Mesendoderm (in vitro differentiated cells): ENCODE data around the gene SPTBN4. TPM values are rescaled to one million over a fixed set of nuclear protein-coding genes. Genes with fewer than 3 reads are reported as not detected.
A peak's percentile ranks its signal among the peaks of the same experiment; 100 is the strongest.

ENCODE experiments used
- DNase-seq: peaks from one replicate; pipeline ENCODE4 v3.0.0; 2013
- H2AK5ac ChIP-seq: 2 replicates; pipeline ENCODE4 v1.6.1; 2013; ENCODE audit warnings: low read length, inconsistent platforms
- H2BK120ac ChIP-seq: 2 replicates; pipeline ENCODE4 v1.6.1; 2013; ENCODE audit warnings: low read depth, mild to moderate bottlenecking, low read length, moderate library complexity, mixed read lengths
- H2BK15ac ChIP-seq: replicated peaks from 2 replicates; pipeline ENCODE4 v1.6.1; 2013; ENCODE audit warnings: low read depth, mild to moderate bottlenecking, moderate library complexity
- H2BK5ac ChIP-seq: 2 replicates; pipeline ENCODE4 v1.6.1; 2013; ENCODE audit warnings: low read length, inconsistent platforms
- H3K18ac ChIP-seq: 2 replicates; pipeline ENCODE4 v1.6.1; 2013; ENCODE audit warnings: mild to moderate bottlenecking, low read length, mixed read lengths
- H3K23ac ChIP-seq: one replicate; pipeline ENCODE4 v1.6.1; 2013; ENCODE audit warnings: low read length
- H3K27ac ChIP-seq: 2 replicates; pipeline ENCODE4 v1.5.1; 2013; ENCODE audit warnings: low read depth, mild to moderate bottlenecking, inconsistent platforms, low read length, moderate library complexity
- H3K27me3 ChIP-seq: 2 replicates; pipeline ENCODE4 v1.6.1; 2013; ENCODE audit warnings: low read length, control low read depth, mild to moderate bottlenecking, inconsistent platforms; ENCODE audit not compliant: insufficient read depth, poor library complexity
- H3K36me3 ChIP-seq: 2 replicates; pipeline ENCODE4 v1.6.1; 2013; ENCODE audit warnings: low read length, inconsistent platforms; ENCODE audit not compliant: control insufficient read depth, insufficient read depth
- H3K4ac ChIP-seq: one replicate; pipeline ENCODE4 v1.6.1; 2013; ENCODE audit warnings: low read depth, mild to moderate bottlenecking, low read length, moderate library complexity
- H3K4me1 ChIP-seq: 2 replicates; pipeline ENCODE4 v1.6.1; 2013; ENCODE audit warnings: low read depth, low read length, inconsistent platforms; ENCODE audit not compliant: control insufficient read depth
- H3K4me2 ChIP-seq: 2 replicates; pipeline ENCODE4 v1.6.1; 2013; ENCODE audit warnings: low read length
- H3K4me3 ChIP-seq: 2 replicates; pipeline ENCODE4 v1.5.1; 2013; ENCODE audit warnings: mild to moderate bottlenecking, low read length
- H3K56ac ChIP-seq: one replicate; pipeline ENCODE4 v1.6.1; 2013; ENCODE audit warnings: low read length
- H3K79me1 ChIP-seq: 2 replicates; pipeline ENCODE4 v1.6.1; 2013; ENCODE audit warnings: low read length, inconsistent platforms
- H3K79me2 ChIP-seq: 2 replicates; pipeline ENCODE4 v1.6.1; 2013; ENCODE audit warnings: mild to moderate bottlenecking, low read length; ENCODE audit not compliant: control insufficient read depth, insufficient read depth
- H3K9ac ChIP-seq: 2 replicates; pipeline ENCODE4 v1.6.1; 2013; ENCODE audit warnings: low read length, inconsistent platforms
- H4K5ac ChIP-seq: one replicate; pipeline ENCODE4 v1.6.1; 2013; ENCODE audit warnings: low read length
- H4K8ac ChIP-seq: one replicate; pipeline ENCODE4 v1.6.1; 2013; ENCODE audit warnings: low read depth, mild to moderate bottlenecking, control low read depth, low read length, moderate library complexity
- WGBS: extraction: QIAGEN DNeasy Blood & Tissue Kit; methylation state at CpG from one replicate; pipeline ENCODE4 v1.1.7; 2013; ENCODE audit warnings: low lambda C conversion rate, missing lambda C conversion rate; ENCODE audit not compliant: insufficient coverage; ENCODE audit errors: extremely low coverage; 5-methylcytosine and 5-hydroxymethylcytosine counted together
- polyA plus RNA-seq, 2 experiments: library from polyadenylated mRNA; stranded (reverse); fragments of 200-250 nt; gene quantifications; one replicate each; pipeline ENCODE4 v1.2.3, GENCODE V29; 2013

Gene SPTBN4
- polyA plus RNA-seq (2013, experiment 1 of 2) = 0.25 TPM
- 0.22 TPM for polyA plus RNA-seq (2013, experiment 2 of 2)

- no peak within 1 kb of the TSS for H2BK5ac ChIP-seq
- H2AK5ac ChIP-seq = no peak within 1 kb of the TSS
- H3K36me3 ChIP-seq = no peaks in the 10 kb centered on the region
- peaks cover 10% of the 10 kb centered on the region for H3K27me3 ChIP-seq
- peak within 1 kb of the TSS; percentile 41 for H3K4me2 ChIP-seq
- H4K8ac ChIP-seq = no peak within 1 kb of the TSS
- no peak for DNase-seq
- no peak within 1 kb of the TSS for H3K9ac ChIP-seq
- H3K4me1 ChIP-seq = peaks cover 5% of the 10 kb centered on the region
- no CpG with 5 or more reads among the region's 87 CpGs for WGBS
- no peaks in the 10 kb centered on the region for H3K79me2 ChIP-seq
- no peaks in the 10 kb centered on the region for H3K79me1 ChIP-seq
- H2BK120ac ChIP-seq = no peak within 1 kb of the TSS
- no peak within 1 kb of the TSS for H2BK15ac ChIP-seq
- H3K27ac ChIP-seq = no peak within 1 kb of the TSS
- no peak within 1 kb of the TSS for H3K4ac ChIP-seq
- H3K18ac ChIP-seq = no peak within 1 kb of the TSS
- no peak within 1 kb of the TSS for H3K23ac ChIP-seq
- no peak within 1 kb of the TSS for H4K5ac ChIP-seq
- peak within 1 kb of the TSS; percentile 38 for H3K56ac ChIP-seq
- H3K4me3 ChIP-seq = no peak within 1 kb of the TSS
Observed at GRCh38 chr19:40466985-40467734, at the start of gene SPTBN4. Gene SPTBN4 (plus strand): TSS chr19:40467001. CDS start chr19:40472622, 5,621 bp downstream.

DNA sequence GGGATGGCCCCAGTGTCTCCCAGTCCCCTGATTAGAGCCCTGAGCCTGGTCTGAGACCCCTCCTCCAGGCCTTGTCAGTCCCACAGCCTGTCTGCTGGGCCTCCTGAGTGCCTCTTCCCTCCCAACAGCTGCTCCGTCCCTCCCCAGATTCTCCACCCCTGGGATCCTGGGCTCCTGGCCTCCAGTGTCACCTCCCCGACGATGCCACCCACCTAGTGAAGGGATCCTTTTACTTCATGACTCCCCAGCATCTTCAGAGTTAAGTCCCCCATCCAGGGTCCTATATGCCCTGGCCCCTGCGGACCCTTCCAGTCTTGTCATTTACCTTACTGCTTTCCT lies 49.2 kb upstream of the SPTBN4 start:
- H3K79me1 ChIP-seq = no peaks in the 10 kb centered on the region

GRCh38 chr19:40418040-40418439 lies 48.8 kb upstream of the SPTBN4 start:
- Histone ChIP-seq H3K27ac (no peak overlapping the region), H3K4me1 (no peaks in the 10 kb centered on the region), H3K56ac (no peak overlapping the region), H3K9ac (no peak overlapping the region), H3K23ac (no peak overlapping the region), H3K18ac (no peak overlapping the region), H3K79me2 (no peaks in the 10 kb centered on the region), H2BK15ac (no peak overlapping the region), H3K4me3 (no peak overlapping the region), H2BK120ac (no peak overlapping the region), H2BK5ac (no peak overlapping the region), H3K4ac (no peak overlapping the region), H4K8ac (no peak overlapping the region), H3K79me1 (peaks cover under 1% of the 10 kb centered on the region), H3K27me3 (no peaks in the 10 kb centered on the region), H4K5ac (no peak overlapping the region), H3K36me3 (peaks cover 2% of the 10 kb centered on the region), H2AK5ac (no peak overlapping the region), H3K4me2 (no peak overlapping the region)
- no peak for DNase-seq
- no CpG with 5 or more reads among the region's 3 CpGs for WGBS

More for the DNA sequence above, 49.2 kb upstream of the SPTBN4 start:
- Histone ChIP-seq H3K27ac (no peak overlapping the region), H3K18ac (no peak overlapping the region), H3K4me1 (no peaks in the 10 kb centered on the region), H4K5ac (no peak overlapping the region), H3K4me2 (no peak overlapping the region), H4K8ac (no peak overlapping the region), H3K56ac (peak overlapping the region; percentile 54), H3K23ac (no peak overlapping the region), H3K4ac (no peak overlapping the region), H2AK5ac (no peak overlapping the region), H3K27me3 (no peaks in the 10 kb centered on the region), H2BK5ac (no peak overlapping the region), H2BK120ac (no peak overlapping the region), H3K9ac (no peak overlapping the region), H3K36me3 (peaks cover under 1% of the 10 kb centered on the region), H3K4me3 (no peak overlapping the region), H2BK15ac (no peak overlapping the region), H3K79me2 (no peaks in the 10 kb centered on the region)
- no peak for DNase-seq
- WGBS = no CpG with 5 or more reads among the region's 4 CpGs

DNA sequence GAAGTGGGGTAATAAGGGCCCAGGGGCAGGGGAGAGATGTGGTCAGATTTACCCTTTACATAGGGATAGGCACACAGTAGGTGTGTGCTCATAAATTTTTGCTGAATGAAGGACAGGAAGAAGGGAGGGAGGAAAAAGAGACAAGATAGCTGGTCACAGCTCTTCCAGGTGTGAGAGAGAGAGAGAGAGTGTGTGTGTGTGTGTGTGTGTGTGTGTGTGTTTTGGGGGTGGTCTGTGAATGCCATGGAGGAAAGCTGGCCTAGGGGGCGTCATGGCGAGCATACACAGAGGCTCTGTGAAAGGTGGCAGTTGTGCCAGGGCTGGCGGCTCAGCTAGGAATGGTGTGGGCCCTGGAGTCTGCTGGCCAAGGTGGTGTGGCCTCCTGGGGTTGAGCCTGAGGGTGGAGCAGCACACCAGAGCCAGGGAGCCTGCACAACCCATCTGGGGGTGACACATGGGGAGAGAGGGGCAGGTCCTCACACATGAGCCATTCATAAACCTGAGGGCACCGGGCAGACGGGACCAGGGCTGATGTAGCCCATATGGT lies 47.7 kb upstream of the SPTBN4 start:
- no peak overlapping the region for H2BK15ac ChIP-seq
- no peak for DNase-seq
- H3K27ac ChIP-seq = no peak overlapping the region
- no peaks in the 10 kb centered on the region for H3K4me1 ChIP-seq
- H3K36me3 ChIP-seq = peaks cover 2% of the 10 kb centered on the region
- no peak overlapping the region for H3K9ac ChIP-seq
- H2BK5ac ChIP-seq = no peak overlapping the region
- no peak overlapping the region for H4K5ac ChIP-seq
- no peak overlapping the region for H3K4ac ChIP-seq
- H3K18ac ChIP-seq = no peak overlapping the region
- H3K4me2 ChIP-seq = no peak overlapping the region
- WGBS = no CpG with 5 or more reads among the region's 5 CpGs
- no peak overlapping the region for H2AK5ac ChIP-seq
- no peaks in the 10 kb centered on the region for H3K27me3 ChIP-seq
- no peak overlapping the region for H2BK120ac ChIP-seq
- H3K79me2 ChIP-seq = no peaks in the 10 kb centered on the region
- no peak overlapping the region for H3K56ac ChIP-seq
- no peak overlapping the region for H3K23ac ChIP-seq
- no peak overlapping the region for H3K4me3 ChIP-seq
- peaks cover 2% of the 10 kb centered on the region for H3K79me1 ChIP-seq
- no peak overlapping the region for H4K8ac ChIP-seq

DNA sequence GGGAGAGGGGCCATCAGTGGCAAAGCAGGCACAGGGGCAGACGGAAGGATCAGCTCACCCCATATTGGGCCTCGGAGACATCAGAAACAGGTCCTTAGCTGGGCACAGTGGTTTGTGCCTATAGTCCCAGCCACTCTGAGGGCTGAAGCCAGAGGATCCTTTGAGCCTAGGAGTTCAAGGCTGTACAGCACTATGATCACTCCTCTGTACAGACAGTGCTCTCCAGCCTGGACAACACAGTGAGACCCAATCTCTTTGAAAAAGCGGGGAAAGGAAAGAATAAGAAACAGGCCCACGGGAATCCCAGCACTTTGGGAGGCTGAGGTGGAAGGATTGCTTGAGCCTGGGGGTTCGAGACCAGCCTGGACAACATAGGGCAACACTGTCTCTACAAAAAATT lies 47.0 kb upstream of the SPTBN4 start:
- H2BK15ac ChIP-seq = no peak overlapping the region
- H3K27me3 ChIP-seq = no peaks in the 10 kb centered on the region
- no peak overlapping the region for H3K4ac ChIP-seq
- H3K9ac ChIP-seq = no peak overlapping the region
- H3K4me2 ChIP-seq = no peak overlapping the region
- no peak overlapping the region for H2AK5ac ChIP-seq
- H2BK120ac ChIP-seq = no peak overlapping the region
- no peak overlapping the region for H3K4me3 ChIP-seq
- WGBS = no CpG with 5 or more reads among the region's 5 CpGs
- H3K79me2 ChIP-seq = no peaks in the 10 kb centered on the region
- no peak overlapping the region for H2BK5ac ChIP-seq
- no peak overlapping the region for H3K23ac ChIP-seq
- no peak overlapping the region for H3K18ac ChIP-seq
- peaks cover 2% of the 10 kb centered on the region for H3K36me3 ChIP-seq
- no peak overlapping the region for H4K5ac ChIP-seq
- no peak overlapping the region for H4K8ac ChIP-seq
- peaks cover 2% of the 10 kb centered on the region for H3K79me1 ChIP-seq
- no peak overlapping the region for H3K56ac ChIP-seq
- H3K4me1 ChIP-seq = no peaks in the 10 kb centered on the region
- H3K27ac ChIP-seq = no peak overlapping the region
- DNase-seq = no peak

GRCh38 chr19:40420451-40420765 lies 46.4 kb upstream of the SPTBN4 start:
- H3K4ac ChIP-seq = no peak overlapping the region
- H4K5ac ChIP-seq = no peak overlapping the region
- H3K18ac ChIP-seq = peak overlapping the region; percentile 52
- H2BK15ac ChIP-seq = no peak overlapping the region
- no peak overlapping the region for H2BK120ac ChIP-seq
- H4K8ac ChIP-seq = no peak overlapping the region
- H3K79me1 ChIP-seq = peaks cover 2% of the 10 kb centered on the region
- no peak overlapping the region for H3K56ac ChIP-seq
- no peaks in the 10 kb centered on the region for H3K79me2 ChIP-seq
- no peak overlapping the region for H3K4me3 ChIP-seq
- H3K36me3 ChIP-seq = peaks cover 2% of the 10 kb centered on the region
- no peak overlapping the region for H3K9ac ChIP-seq
- no peak overlapping the region for H3K4me2 ChIP-seq
- no CpG with 5 or more reads among the region's 14 CpGs for WGBS
- no peak for DNase-seq
- no peak overlapping the region for H2AK5ac ChIP-seq
- H3K23ac ChIP-seq = no peak overlapping the region
- H3K4me1 ChIP-seq = no peaks in the 10 kb centered on the region
- H3K27ac ChIP-seq = peak overlapping the region; percentile 99
- H2BK5ac ChIP-seq = no peak overlapping the region
- H3K27me3 ChIP-seq = no peaks in the 10 kb centered on the region
